Colonic mucosa (tissue), 4 donors: ENCODE results near the gene CCDC136. TPM values are rescaled to one million over a fixed set of nuclear protein-coding genes. Genes with fewer than 3 reads are reported as not detected.

ENCODE experiments used
- DNase-seq: peaks from one replicate; pipeline ENCODE4 v3.0.0-alpha.2; 2020
- H3K27ac ChIP-seq: fragments of 200-600 bp; one replicate; pipeline ENCODE4 v1.8.0; 2021
- H3K27me3 ChIP-seq: fragments of 200-600 bp; one replicate; pipeline ENCODE4 v1.8.0; 2021
- H3K36me3 ChIP-seq: fragments of 200-600 bp; one replicate; pipeline ENCODE4 v1.8.0; 2021
- H3K4me1 ChIP-seq: fragments of 200-600 bp; one replicate; pipeline ENCODE4 v1.8.0; 2021; ENCODE audit warnings: mild to moderate bottlenecking
- H3K4me3 ChIP-seq: fragments of 200-600 bp; one replicate; pipeline ENCODE4 v1.8.0; 2021
- H3K9ac ChIP-seq, 2 donors: one replicate each; pipeline ENCODE4 v1.7.0; 2013; ENCODE audit warnings: control low read depth in 2 of 2, low read depth in 2 of 2, low read length in 2 of 2
- H3K9me3 ChIP-seq: fragments of 200-600 bp; one replicate; pipeline ENCODE4 v1.8.0; 2021
- intact Hi-C: fragments of 100-400 bp; cut with DNase I; formaldehyde crosslinking; loops from one replicate; pipeline ENCODE4 v1.14.1; 2022
- total RNA-seq, 2 donors: library from RNA; stranded (reverse); fragmentation: NEBNext Ultra II Directional in 1 of 2; extraction: Animal tissue kit (Norgen Biotek cat#: 25700) in 1 of 2; gene quantifications; one replicate each; pipeline ENCODE4 v1.2.1, GENCODE V29; 2021
- TF ChIP-seq, protein P1 (sequence below): fragments of 200-600 bp; IDR thresholded peaks from one replicate; pipeline ENCODE4 v1.8.0; 2022; ENCODE audit warnings: antibody characterized with exemption, mild to moderate bottlenecking
- donor health status: healthy.
- donor health status: DM: no; HTN: no; CAD: no.
- donor health status: DM: no; HTN: no; CAD: no.

CCDC136 gene
- total RNA-seq, 2 donors from 2014 or later: 0.64 to 5.8 TPM

DNA sequence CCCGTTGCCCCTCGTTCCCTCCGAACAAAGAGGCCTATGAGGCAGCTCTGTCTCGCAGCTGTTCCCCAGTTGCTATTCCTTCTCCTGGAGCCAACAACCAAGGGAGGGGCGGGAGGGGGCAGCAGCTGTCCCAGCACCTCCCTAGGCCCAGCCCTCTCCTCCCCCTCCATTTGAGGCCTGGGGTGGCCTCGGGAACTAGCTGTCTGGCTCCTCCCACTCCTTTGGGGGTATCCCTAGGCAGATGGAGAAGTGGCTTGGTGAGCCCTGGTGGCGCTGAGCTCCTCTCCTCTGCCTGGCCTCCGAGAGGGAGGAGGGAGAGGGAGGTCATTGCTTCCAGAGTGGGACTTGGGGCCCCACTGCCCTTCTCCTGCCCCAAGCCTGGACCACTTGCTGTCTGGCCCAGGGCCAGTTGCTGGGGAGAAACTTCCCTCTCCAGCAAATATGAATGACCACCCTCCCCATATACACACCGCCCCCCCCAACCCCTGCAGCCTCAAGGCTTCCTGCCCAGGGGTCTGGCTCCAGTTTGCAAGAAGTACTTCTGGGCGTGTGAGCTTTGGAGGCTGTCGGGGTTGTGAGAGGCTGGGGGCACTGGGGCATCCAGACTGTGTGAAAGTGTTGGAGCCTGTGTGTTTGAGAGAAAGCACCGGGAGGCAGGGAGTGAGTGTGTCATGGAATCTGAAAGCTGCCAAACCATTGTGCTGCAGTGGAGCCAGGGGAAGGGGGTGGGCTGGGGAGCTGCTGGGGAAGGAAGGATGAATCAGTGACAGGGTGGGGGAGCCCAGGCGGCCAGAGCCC lies 41.6 kb downstream of the CCDC136 start:
- TF ChIP-seq, protein P1, sequence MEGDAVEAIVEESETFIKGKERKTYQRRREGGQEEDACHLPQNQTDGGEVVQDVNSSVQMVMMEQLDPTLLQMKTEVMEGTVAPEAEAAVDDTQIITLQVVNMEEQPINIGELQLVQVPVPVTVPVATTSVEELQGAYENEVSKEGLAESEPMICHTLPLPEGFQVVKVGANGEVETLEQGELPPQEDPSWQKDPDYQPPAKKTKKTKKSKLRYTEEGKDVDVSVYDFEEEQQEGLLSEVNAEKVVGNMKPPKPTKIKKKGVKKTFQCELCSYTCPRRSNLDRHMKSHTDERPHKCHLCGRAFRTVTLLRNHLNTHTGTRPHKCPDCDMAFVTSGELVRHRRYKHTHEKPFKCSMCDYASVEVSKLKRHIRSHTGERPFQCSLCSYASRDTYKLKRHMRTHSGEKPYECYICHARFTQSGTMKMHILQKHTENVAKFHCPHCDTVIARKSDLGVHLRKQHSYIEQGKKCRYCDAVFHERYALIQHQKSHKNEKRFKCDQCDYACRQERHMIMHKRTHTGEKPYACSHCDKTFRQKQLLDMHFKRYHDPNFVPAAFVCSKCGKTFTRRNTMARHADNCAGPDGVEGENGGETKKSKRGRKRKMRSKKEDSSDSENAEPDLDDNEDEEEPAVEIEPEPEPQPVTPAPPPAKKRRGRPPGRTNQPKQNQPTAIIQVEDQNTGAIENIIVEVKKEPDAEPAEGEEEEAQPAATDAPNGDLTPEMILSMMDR: no peak
- Histone ChIP-seq H3K4me3 (peak overlapping the region; percentile 39), H3K27ac (peak overlapping the region; percentile 64), H3K27me3 (peaks cover 28% of the 10 kb centered on the region), H3K4me1 (no peaks in the 10 kb centered on the region), H3K9ac (peak overlapping the region; percentile 46 to 56), H3K36me3 (no peaks in the 10 kb centered on the region), H3K9me3 (no peaks in the 10 kb centered on the region)
- intact Hi-C loops: no loop called here
- peak; percentile 44 for DNase-seq

DNA sequence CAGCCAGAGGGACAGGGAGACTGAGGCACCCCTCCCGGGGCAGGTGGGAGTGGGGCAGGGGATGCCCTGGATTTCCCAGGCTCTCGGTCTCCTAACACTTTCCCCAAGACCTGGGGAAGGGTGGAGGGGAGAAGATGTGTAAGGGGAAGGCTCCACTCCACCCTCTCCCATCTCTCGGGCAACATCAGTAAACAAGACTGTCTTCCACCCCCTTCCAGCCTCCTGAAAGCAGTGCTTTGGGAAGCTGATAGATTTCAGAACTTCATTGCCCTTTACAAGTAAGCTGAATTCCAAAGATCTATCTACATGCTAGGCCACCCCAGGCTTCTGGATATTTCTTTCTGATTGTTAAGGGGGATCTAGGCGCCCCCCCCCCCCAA lies 42.2 kb downstream of the CCDC136 start:
- Histone ChIP-seq H3K27ac (peak overlapping the region; percentile 44), H3K36me3 (no peaks in the 10 kb centered on the region), H3K4me3 (no peak overlapping the region), H3K27me3 (peaks cover 28% of the 10 kb centered on the region), H3K9ac (no peak overlapping the region), H3K4me1 (no peaks in the 10 kb centered on the region), H3K9me3 (no peaks in the 10 kb centered on the region)
- intact Hi-C loops: no loop called here
- TF ChIP-seq, protein P1: no peak
- no peak for DNase-seq

DNA sequence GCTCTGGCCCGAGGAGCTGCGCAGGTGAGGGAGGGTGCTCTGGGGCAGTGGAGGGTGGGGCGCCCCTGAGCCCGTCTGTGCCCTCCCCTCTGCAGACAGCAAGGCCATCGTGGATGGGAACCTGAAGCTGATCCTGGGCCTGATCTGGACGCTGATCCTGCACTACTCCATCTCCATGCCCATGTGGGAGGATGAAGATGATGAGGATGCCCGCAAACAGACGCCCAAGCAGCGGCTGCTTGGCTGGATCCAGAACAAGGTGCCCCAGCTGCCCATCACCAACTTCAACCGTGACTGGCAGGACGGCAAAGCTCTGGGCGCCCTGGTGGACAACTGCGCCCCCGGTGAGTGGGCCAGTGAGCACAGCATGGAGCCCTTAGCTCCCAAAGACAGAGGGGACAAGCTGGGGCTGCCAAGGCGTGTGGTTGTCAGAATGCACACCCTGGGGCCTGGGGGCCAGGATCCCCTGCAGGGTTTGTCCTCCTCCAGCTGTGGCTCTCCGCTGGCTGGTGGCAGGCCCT lies 43.5 kb downstream of the CCDC136 start:
- Histone ChIP-seq H3K9me3 (no peaks in the 10 kb centered on the region), H3K27ac (no peak overlapping the region), H3K4me3 (no peak overlapping the region), H3K9ac (peak overlapping the region in 1 of 2 donors; percentile 5), H3K4me1 (no peaks in the 10 kb centered on the region), H3K36me3 (no peaks in the 10 kb centered on the region), H3K27me3 (peaks cover 18% of the 10 kb centered on the region)
- TF ChIP-seq, protein P1: no peak
- DNase-seq: no peak
- intact Hi-C loops: no loop called here

- Histone ChIP-seq H3K4me3 (no peak overlapping the region), H3K36me3 (no peaks in the 10 kb centered on the region)
- no peak for DNase-seq
Observed at GRCh38 chr7:128835790-128836641, 44.2 kb downstream of the CCDC136 start.

More at GRCh38 chr7:128835790-128836641, 44.2 kb downstream of the CCDC136 start:
- intact Hi-C loops: no loop called here
- no peak overlapping the region for H3K27ac ChIP-seq
- peaks cover 11% of the 10 kb centered on the region for H3K27me3 ChIP-seq
- no peaks in the 10 kb centered on the region for H3K4me1 ChIP-seq
- H3K9ac ChIP-seq: peak overlapping the region in 1 of 2 donors; percentile 5
- TF ChIP-seq, protein P1: no peak
- H3K9me3 ChIP-seq: no peaks in the 10 kb centered on the region
